H9 (cell line): ENCODE data around the gene ADAMTS2. TPM values are rescaled to one million over a fixed set of nuclear protein-coding genes. Genes with fewer than 3 reads are reported as not detected.

Source experiments
- DNase-seq: peaks from one replicate; pipeline ENCODE4 v3.0.0-alpha.2; 2017
- H2AFZ ChIP-seq: one replicate; pipeline ENCODE4 v1.6.1; 2013; ENCODE audit warnings: mild to moderate bottlenecking, low read length, control low read depth, moderate library complexity
- H2AK5ac ChIP-seq: 2 replicates; pipeline ENCODE4 v1.6.1; 2013; ENCODE audit warnings: low read length, control low read depth, mixed read lengths; ENCODE audit not compliant: insufficient read length
- H2BK120ac ChIP-seq: one replicate; pipeline ENCODE4 v1.6.1; 2013; ENCODE audit warnings: low read depth, mild to moderate bottlenecking, low read length, control low read depth, inconsistent platforms; ENCODE audit not compliant: poor library complexity, severe bottlenecking
- H2BK12ac ChIP-seq: 2 replicates; pipeline ENCODE4 v1.6.1; 2013; ENCODE audit warnings: low read length, control low read depth, mixed read lengths, low read depth; ENCODE audit not compliant: insufficient read length
- H2BK15ac ChIP-seq: 2 replicates; pipeline ENCODE4 v1.6.1; 2013; ENCODE audit warnings: low read depth, low read length, control low read depth
- H2BK20ac ChIP-seq: one replicate; pipeline ENCODE4 v1.6.1; 2013; ENCODE audit warnings: low read depth, mild to moderate bottlenecking, low read length, control low read depth, inconsistent platforms; ENCODE audit not compliant: poor library complexity, severe bottlenecking
- H2BK5ac ChIP-seq: 2 replicates; pipeline ENCODE4 v1.6.1; 2013; ENCODE audit warnings: low read length, control low read depth, mixed read lengths; ENCODE audit not compliant: insufficient read length
- H3K14ac ChIP-seq: 2 replicates; pipeline ENCODE4 v1.6.1; 2013; ENCODE audit warnings: low read length, control low read depth; ENCODE audit not compliant: insufficient read depth
- H3K18ac ChIP-seq: 2 replicates; pipeline ENCODE4 v1.6.1; 2013; ENCODE audit warnings: low read depth, mild to moderate bottlenecking, mixed read lengths, low read length, control low read depth; ENCODE audit not compliant: insufficient read length
- H3K23ac ChIP-seq: 2 replicates; pipeline ENCODE4 v1.6.1; 2013; ENCODE audit warnings: low read length, control low read depth, mixed read lengths, low read depth; ENCODE audit not compliant: insufficient read length
- H3K23me2 ChIP-seq: 2 replicates; pipeline ENCODE4 v1.6.1; 2013; ENCODE audit warnings: low read depth, mild to moderate bottlenecking, mixed read lengths, low read length, control low read depth; ENCODE audit not compliant: insufficient read length, poor library complexity, severe bottlenecking
- H3K27ac ChIP-seq: 2 replicates; pipeline ENCODE4 v1.5.1; 2013; ENCODE audit warnings: low read length, control low read depth, mixed read lengths, low read depth; ENCODE audit not compliant: insufficient read length
- H3K27me3 ChIP-seq: 2 replicates; pipeline ENCODE4 v1.6.1; 2013; ENCODE audit warnings: low read length, control low read depth, inconsistent platforms; ENCODE audit not compliant: insufficient read depth
- H3K4ac ChIP-seq: 2 replicates; pipeline ENCODE4 v1.6.1; 2013; ENCODE audit warnings: low read depth, mild to moderate bottlenecking, control low read depth, inconsistent platforms, low read length, moderate library complexity
- H3K4me1 ChIP-seq: 2 replicates; pipeline ENCODE4 v1.6.1; 2013; ENCODE audit warnings: low read length, control low read depth, inconsistent platforms; ENCODE audit not compliant: insufficient read depth
- H3K4me2 ChIP-seq: 2 replicates; pipeline ENCODE4 v1.6.1; 2013; ENCODE audit warnings: low read length, control low read depth, mixed read lengths; ENCODE audit not compliant: insufficient read length, insufficient read depth
- H3K56ac ChIP-seq: 2 replicates; pipeline ENCODE4 v1.6.1; 2013; ENCODE audit warnings: low read depth, mild to moderate bottlenecking, mixed read lengths, low read length, control low read depth; ENCODE audit not compliant: insufficient read length
- H3K79me1 ChIP-seq: 2 replicates; pipeline ENCODE4 v1.6.1; 2013; ENCODE audit warnings: low read depth, mild to moderate bottlenecking, moderate library complexity, low read length, control low read depth, inconsistent platforms; ENCODE audit not compliant: insufficient read depth, poor library complexity, severe bottlenecking
- H3K79me2 ChIP-seq: 2 replicates; pipeline ENCODE4 v1.6.1; 2013; ENCODE audit warnings: low read length, control low read depth, inconsistent platforms; ENCODE audit not compliant: insufficient read depth
- H3K9ac ChIP-seq: 2 replicates; pipeline ENCODE4 v1.6.1; 2013; ENCODE audit warnings: low read length, control low read depth, mixed read lengths; ENCODE audit not compliant: insufficient read length; ENCODE audit errors: extremely low read depth
- H3K9me3 ChIP-seq: one replicate; pipeline ENCODE4 v1.6.1; 2013; ENCODE audit warnings: low read depth, low read length, inconsistent platforms; ENCODE audit not compliant: control insufficient read depth
- H3T11ph ChIP-seq: one replicate; pipeline ENCODE4 v1.6.1; 2013; ENCODE audit warnings: mild to moderate bottlenecking, low read length, control low read depth, inconsistent platforms
- H4K20me1 ChIP-seq: one replicate; pipeline ENCODE4 v1.6.1; 2013; ENCODE audit not compliant: control insufficient read depth, insufficient read length, insufficient read depth
- H4K5ac ChIP-seq: 2 replicates; pipeline ENCODE4 v1.6.1; 2013; ENCODE audit warnings: low read depth, mild to moderate bottlenecking, mixed read lengths, low read length, control low read depth; ENCODE audit not compliant: insufficient read length
- H4K8ac ChIP-seq: replicated peaks from 2 replicates; pipeline ENCODE4 v1.6.1; 2013; ENCODE audit warnings: low read length, control low read depth, mixed read lengths, low read depth; ENCODE audit not compliant: insufficient read length
- H4K91ac ChIP-seq: 2 replicates; pipeline ENCODE4 v1.6.1; 2013; ENCODE audit warnings: low read depth, mild to moderate bottlenecking, moderate library complexity, mixed read lengths, low read length, control low read depth; ENCODE audit not compliant: insufficient read length
- H3K27ac Mint-ChIP-seq, 3 experiments: 2 replicates in 2 of 3; 3 replicates in 1 of 3; pipeline ENCODE4 v1.8.0; 2020 to 2021; ENCODE audit warnings: mixed read lengths in 3 of 3, mild to moderate bottlenecking in 1 of 3, moderate library complexity in 1 of 3
- H3K27me3 Mint-ChIP-seq: 2 replicates; pipeline ENCODE4 v1.8.0; 2021; ENCODE audit warnings: low read depth, mild to moderate bottlenecking, moderate library complexity, mixed read lengths
- H3K36me3 Mint-ChIP-seq, 3 experiments: 2 replicates in 2 of 3; 3 replicates in 1 of 3; pipeline ENCODE4 v1.8.0; 2020 to 2021; ENCODE audit warnings: low read depth in 3 of 3, mixed read lengths in 3 of 3; ENCODE audit not compliant: insufficient read depth in 1 of 3
- H3K4me1 Mint-ChIP-seq, 2 experiments: 2 replicates each; pipeline ENCODE4 v1.8.0; 2020; ENCODE audit warnings: mixed read lengths in 2 of 2
- H3K4me3 Mint-ChIP-seq, 2 experiments: 2 replicates in 1 of 2; 3 replicates in 1 of 2; pipeline ENCODE4 v1.8.0; 2020 to 2021; ENCODE audit warnings: mild to moderate bottlenecking in 2 of 2, mixed read lengths in 2 of 2, moderate library complexity in 1 of 2
- H3K9me3 Mint-ChIP-seq, 2 experiments: 2 replicates in 1 of 2; 3 replicates in 1 of 2; pipeline ENCODE4 v1.8.0; 2020; ENCODE audit warnings: mild to moderate bottlenecking in 2 of 2, mixed read lengths in 2 of 2, moderate library complexity in 1 of 2
- WGBS: extraction: QIAGEN DNeasy Blood & Tissue Kit; methylation state at CpG from one replicate; pipeline ENCODE4 v1.1.7; 2013; ENCODE audit warnings: missing lambda C conversion rate, low lambda C conversion rate, mixed read lengths; ENCODE audit not compliant: insufficient read length; ENCODE audit errors: extremely low coverage; 5-methylcytosine and 5-hydroxymethylcytosine counted together
- total RNA-seq: library from RNA; stranded (reverse); gene quantifications from 2 replicates; pipeline ENCODE4 v1.2.1, GENCODE V29; 2021
- TF ChIP-seq, protein P1 (sequence below): fragments of 200-600 bp; sonication (generic); conservative IDR thresholded peaks from 3 replicates; pipeline ENCODE4 v1.8.0; 2021; ENCODE audit warnings: antibody characterized with exemption, mild to moderate bottlenecking

The ADAMTS2 gene
- total RNA-seq, 1 experiment from 2014 or later, result 5.4 TPM

- H3K27ac Mint-ChIP-seq, result no peak overlapping the region; a peak in 1 of 7 replicates
- Histone ChIP-seq H3K79me1 (no peaks in the 10 kb centered on the region), H3K27me3 (no peaks in the 10 kb centered on the region), H3K18ac (no peak overlapping the region), H2AFZ (no peak overlapping the region), H3K27ac (no peak overlapping the region), H2BK12ac (no peak overlapping the region), H4K20me1 (no peaks in the 10 kb centered on the region), H3K23me2 (no peaks in the 10 kb centered on the region), H2BK5ac (no peak overlapping the region), H4K91ac (no peak overlapping the region), H3K14ac (no peak overlapping the region; the same call in 1 of the 2 replicates), H3K23ac (no peak overlapping the region), H3K4ac (no peak overlapping the region), H2BK15ac (no peak overlapping the region), H3K56ac (no peak overlapping the region), H3K4me2 (no peak overlapping the region), H3T11ph (no peak overlapping the region), H3K79me2 (no peaks in the 10 kb centered on the region), H4K8ac (no peak overlapping the region), H4K5ac (no peak overlapping the region), H3K4me1 (no peaks in the 10 kb centered on the region), H2BK120ac (no peak overlapping the region), H2AK5ac (no peak overlapping the region), H3K9ac (no peak overlapping the region), H2BK20ac (no peak overlapping the region), H3K9me3 (peaks cover 10% of the 10 kb centered on the region)
- H3K36me3 Mint-ChIP-seq, result peaks cover 20 to 25% (median 24%) of the 10 kb centered on the region in 3 experiments
- peaks cover 28 to 33% of the 10 kb centered on the region in 2 experiments for H3K4me1 Mint-ChIP-seq
- WGBS, result no CpG with 5 or more reads among the region's 4 CpGs
- TF ChIP-seq, protein P1, sequence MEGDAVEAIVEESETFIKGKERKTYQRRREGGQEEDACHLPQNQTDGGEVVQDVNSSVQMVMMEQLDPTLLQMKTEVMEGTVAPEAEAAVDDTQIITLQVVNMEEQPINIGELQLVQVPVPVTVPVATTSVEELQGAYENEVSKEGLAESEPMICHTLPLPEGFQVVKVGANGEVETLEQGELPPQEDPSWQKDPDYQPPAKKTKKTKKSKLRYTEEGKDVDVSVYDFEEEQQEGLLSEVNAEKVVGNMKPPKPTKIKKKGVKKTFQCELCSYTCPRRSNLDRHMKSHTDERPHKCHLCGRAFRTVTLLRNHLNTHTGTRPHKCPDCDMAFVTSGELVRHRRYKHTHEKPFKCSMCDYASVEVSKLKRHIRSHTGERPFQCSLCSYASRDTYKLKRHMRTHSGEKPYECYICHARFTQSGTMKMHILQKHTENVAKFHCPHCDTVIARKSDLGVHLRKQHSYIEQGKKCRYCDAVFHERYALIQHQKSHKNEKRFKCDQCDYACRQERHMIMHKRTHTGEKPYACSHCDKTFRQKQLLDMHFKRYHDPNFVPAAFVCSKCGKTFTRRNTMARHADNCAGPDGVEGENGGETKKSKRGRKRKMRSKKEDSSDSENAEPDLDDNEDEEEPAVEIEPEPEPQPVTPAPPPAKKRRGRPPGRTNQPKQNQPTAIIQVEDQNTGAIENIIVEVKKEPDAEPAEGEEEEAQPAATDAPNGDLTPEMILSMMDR, result no peak
- peaks cover 23 to 28% of the 10 kb centered on the region in 2 experiments for H3K9me3 Mint-ChIP-seq
- H3K27me3 Mint-ChIP-seq, result peaks cover 2% of the 10 kb centered on the region; the same call in 1 of the 2 replicates
- DNase-seq, result peak; percentile 22
- no peak overlapping the region for H3K4me3 Mint-ChIP-seq
Measured at GRCh38 chr5:179227229-179227579, 118.1 kb downstream of the ADAMTS2 start.
